ENCODE data around the gene UTP14A. TPM values are rescaled to one million over a fixed set of nuclear protein-coding genes. Genes with fewer than 3 reads are reported as not detected.

UTP14A gene
- total RNA-seq, 1 donor from 2014 or later: 20.9 TPM

GRCh38 chrX:129953881-129954280 is 47.9 kb downstream of the UTP14A start:
- DNase-seq: no peak

DNA sequence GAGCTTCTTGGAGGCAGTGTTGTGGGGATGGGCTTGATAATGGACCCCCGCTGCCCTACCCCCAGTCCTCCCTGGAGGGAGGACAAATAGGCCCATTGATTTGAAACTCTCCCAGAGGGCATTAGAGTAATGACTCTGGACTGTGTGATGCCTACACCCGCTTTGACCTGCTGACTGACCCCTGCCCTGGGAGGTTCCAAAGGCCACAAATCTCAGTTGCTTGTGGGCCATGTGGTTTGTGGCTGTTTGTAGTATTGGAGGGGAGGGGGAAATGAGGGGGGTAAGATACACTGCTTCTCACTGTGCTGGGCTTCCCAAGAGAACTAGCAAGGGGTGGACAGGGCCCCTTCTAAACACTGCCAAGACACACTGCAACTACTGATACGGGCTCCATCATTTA is 48.8 kb downstream of the UTP14A start:
- DNase-seq: no peak

DNA sequence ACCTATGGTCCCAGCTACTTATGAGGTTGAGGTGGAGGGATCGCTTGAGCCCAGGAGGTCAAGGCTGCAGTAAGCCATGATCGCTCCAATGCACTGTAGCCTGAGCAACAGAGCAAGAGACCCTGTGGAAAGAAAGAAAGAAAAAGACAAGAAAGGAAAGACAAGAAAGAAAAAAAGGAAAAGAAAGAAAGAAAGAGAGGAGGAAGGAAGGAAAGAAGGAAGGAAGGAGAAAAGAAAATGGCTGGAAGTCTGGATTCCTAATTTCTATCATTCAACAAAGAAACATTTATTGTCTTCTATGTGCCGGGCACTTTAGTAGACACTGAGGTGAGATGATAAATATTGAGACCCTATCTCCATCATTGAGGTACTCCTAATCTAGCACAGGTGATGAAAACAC is 49.7 kb downstream of the UTP14A start:
- no peak for DNase-seq

- DNase-seq: no peak
Observed at GRCh38 chrX:129956145-129956544, 50.2 kb downstream of the UTP14A start.

DNA sequence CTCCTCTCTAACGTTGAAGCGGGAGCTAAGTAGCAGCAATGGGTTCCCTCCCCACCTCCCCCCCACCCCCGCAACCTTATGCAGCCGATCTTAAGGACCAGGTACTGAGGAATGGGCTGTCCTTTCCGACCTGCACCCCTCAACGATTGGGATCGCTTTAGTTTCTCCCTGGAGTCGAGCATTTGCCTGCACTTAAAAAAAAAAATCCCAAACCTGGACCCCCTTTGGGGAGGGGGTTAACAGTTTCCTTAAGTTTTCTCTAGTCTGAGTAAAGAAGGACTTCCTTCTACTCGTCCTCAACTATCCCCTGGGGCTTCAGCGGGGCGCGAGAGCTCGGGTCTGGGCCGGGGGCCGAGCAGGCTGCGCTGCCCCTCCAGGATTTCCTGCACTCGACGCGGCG is 50.8 kb downstream of the UTP14A start:
- no peak for DNase-seq

- DNase-seq: peak; percentile 52
Observed at GRCh38 chrX:129957241-129958082, 51.5 kb downstream of the UTP14A start.

GRCh38 chrX:129958083-129958465 is 52.1 kb downstream of the UTP14A start:
- no peak for DNase-seq

DNA sequence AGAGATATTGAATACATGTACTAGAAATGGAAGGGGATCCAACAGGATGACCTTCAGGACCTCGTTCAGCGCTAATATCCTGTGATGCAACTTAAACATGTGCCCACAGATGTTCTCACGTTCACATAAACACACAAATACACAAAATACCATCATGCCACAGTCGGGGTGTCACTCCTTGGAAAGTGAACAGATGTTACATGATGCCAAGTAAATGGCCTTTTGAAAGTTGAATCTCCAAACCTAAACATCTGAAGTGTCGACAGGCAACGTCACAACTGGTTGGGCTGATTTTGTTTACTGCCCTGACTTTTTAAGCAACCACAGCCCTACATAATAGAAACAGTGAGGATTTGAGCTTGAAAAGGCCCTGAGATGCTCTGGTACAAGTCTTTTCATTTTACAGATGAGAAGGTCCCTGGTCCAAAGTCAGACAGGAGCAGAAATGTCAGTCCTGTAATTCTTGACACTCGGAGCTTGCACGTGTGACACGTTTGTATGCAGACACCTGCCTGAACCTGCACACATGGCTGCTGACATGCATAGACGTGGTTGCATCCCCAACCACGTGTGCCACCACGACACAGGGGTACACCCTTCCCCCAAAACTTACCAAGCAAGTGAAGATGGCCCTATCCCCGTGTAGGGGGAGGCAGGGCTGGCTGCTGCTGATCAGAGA is 53.0 kb downstream of the UTP14A start:
- no peak for DNase-seq

DNA sequence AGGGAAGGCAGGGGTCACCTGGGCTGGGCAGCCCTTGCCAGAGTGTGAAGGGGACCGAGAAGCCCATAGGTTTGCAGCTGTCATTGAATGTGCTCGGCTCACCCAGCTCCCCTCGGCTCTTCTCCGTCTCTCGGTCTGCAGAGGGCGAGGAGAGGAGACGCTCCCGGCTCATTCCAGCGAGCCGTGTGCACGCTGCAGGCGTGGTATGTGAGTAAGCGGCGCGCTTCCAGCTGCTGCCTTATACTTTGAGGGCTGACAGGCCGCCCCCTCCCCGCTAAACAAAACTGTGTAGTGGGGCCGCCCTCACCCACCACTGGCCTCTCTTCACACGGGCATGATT is 53.5 kb downstream of the UTP14A start:
- no peak for DNase-seq

DNA sequence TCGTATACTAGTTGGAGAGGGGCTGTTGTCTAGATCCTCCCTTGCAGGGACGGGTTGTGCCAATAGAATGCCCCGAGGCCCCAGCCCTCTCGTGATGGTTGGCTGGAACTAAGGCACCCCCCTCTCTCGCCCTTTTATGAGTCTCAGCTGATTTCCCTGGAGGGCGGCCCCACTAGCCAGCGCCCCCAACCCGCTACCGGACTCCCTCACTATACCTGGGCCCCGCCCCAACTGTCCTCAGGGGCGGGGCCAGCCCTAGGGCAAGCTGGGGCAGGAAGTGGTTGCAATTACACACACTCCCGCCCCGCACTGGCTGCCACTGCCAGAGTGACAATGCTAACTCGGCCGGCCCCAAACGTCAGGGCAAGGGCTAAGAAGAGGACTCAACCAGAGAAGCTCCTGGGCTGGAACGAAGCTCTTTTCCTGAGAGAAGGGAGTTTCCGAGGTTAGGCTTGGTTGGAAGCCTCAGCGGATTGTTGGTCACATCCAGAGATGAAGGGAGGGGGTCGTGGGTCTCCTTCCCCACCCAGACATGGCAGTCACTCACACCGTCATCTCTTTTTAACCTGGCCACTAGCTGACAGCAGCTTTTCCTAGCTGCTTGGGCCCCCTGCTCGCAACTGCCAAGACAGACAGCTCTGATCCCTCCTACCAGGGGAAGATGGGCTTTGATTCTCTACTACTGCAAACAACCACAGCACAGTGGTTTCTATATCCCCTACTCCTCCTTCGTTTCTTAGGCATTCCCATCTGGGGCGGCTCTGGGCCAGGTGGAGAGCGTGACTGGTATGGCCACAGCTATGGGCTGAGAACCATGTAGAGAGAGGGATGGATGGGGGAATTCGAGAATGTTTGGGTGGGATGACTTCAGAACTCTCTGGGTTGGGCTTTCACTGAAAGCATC is 55.5 kb downstream of the UTP14A start:
- DNase-seq: peak; percentile 16

GRCh38 chrX:129963729-129964128 is 57.8 kb downstream of the UTP14A start:
- DNase-seq: no peak

- no peak for DNase-seq
Observed at GRCh38 chrX:129965166-129965565, 59.2 kb downstream of the UTP14A start.

DNA sequence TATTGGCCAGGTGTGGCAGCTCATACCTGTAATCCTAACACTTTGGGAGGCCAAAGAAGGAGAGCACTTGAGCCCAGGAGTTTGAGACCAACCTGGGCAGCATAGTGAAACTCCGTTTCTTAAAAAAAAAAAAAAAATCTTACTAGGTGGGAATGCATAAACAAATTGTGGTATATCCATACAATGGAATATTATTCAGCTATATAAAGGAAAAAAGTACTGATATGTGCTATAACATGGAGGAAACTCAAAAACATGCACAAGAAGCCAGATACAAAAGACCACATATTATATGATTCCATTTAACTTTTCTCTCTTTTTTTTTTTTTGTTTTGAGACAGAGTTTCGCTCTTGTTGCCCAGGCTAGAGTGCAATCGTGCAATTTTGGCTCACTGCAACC is 63.0 kb downstream of the UTP14A start:
- no peak for DNase-seq

GRCh38 chrX:129976441-129976840 is 70.5 kb downstream of the UTP14A start:
- no peak for DNase-seq

Other genes with a start within 250 kb of the UTP14A start
- not detected in 2 replicates for gene XPNPEP2, start 167.2 kb upstream of the UTP14A start, total RNA-seq
- not detected in 2 replicates for gene SASH3, start 126.2 kb upstream of the UTP14A start, total RNA-seq
- gene ZDHHC9, start 62.3 kb upstream of the UTP14A start, total RNA-seq: 22.1 and 23.5 TPM in 2 replicates
- 3.4 and 7.1 TPM in 2 replicates for gene BCORL1, start 76.5 kb downstream of the UTP14A start, total RNA-seq
- 16.2 and 29.2 TPM in 2 replicates for gene ELF4, start 204.3 kb downstream of the UTP14A start, total RNA-seq

Data from dermis blood vessel endothelial cell (primary cell).